Kidney (tissue), 14 donors: ENCODE data around the gene DCAF11. TPM values are rescaled to one million over a fixed set of nuclear protein-coding genes. Genes with fewer than 3 reads are reported as not detected.

Experiments used
- DNase-seq, 5 donors: peaks; one replicate each; pipeline ENCODE4 v3.0.0-alpha.2; 2013 to 2020
- FAIRE-seq: peaks from 2 replicates; lab custom pipeline; 2012; peaks lifted over from hg19 to GRCh38; lab: Jason Lieb, UNC
- H3K27ac ChIP-seq, 2 donors: one replicate each; pipeline ENCODE4 v1.7.0; 2013; ENCODE audit warnings: low read depth in 2 of 2, low read length in 2 of 2, inconsistent platforms in 1 of 2
- H3K27me3 ChIP-seq: one replicate; pipeline ENCODE4 v1.7.1; 2013; ENCODE audit warnings: low read length, inconsistent platforms; ENCODE audit not compliant: control insufficient read depth, insufficient read depth
- H3K36me3 ChIP-seq, 3 donors: one replicate each; pipeline versions ENCODE4 v1.7.0 to v1.7.1; 2013; ENCODE audit warnings: low read length in 3 of 3, control low read depth in 1 of 3, inconsistent platforms in 1 of 3; ENCODE audit not compliant: insufficient read depth in 3 of 3, control insufficient read depth in 2 of 3
- H3K4me1 ChIP-seq, 3 donors: one replicate each; pipeline versions ENCODE4 v1.7.0 to v1.7.1; 2013; ENCODE audit warnings: low read length in 3 of 3, inconsistent platforms in 1 of 3, low read depth in 1 of 3; ENCODE audit not compliant: control insufficient read depth in 2 of 3, insufficient read depth in 2 of 3
- H3K4me3 ChIP-seq, 3 donors: one replicate each; pipeline versions ENCODE4 v1.7.0 to v1.8.1; 2013; ENCODE audit warnings: low read length in 3 of 3, control low read depth in 1 of 3, inconsistent platforms in 1 of 3
- H3K9ac ChIP-seq, 3 donors: one replicate each; pipeline versions ENCODE4 v1.7.0 to v1.7.1; 2013; ENCODE audit warnings: low read length in 3 of 3, control low read depth in 1 of 3, inconsistent platforms in 1 of 3
- H3K9me3 ChIP-seq, 3 donors: one replicate each; pipeline versions ENCODE4 v1.7.0 to v1.7.1; 2013; ENCODE audit warnings: low read length in 3 of 3, control low read depth in 1 of 3, inconsistent platforms in 1 of 3; ENCODE audit not compliant: control insufficient read depth in 2 of 3, insufficient read depth in 1 of 3
- intact Hi-C: fragments of 100-400 bp; cut with DNase I; formaldehyde crosslinking; loops from one replicate; pipeline ENCODE4 v1.11.1; 2022
- polyA plus RNA-seq: library from polyadenylated mRNA; stranded (reverse); fragments of 350-450 nt; fragmentation: Illumina TruSeq; extraction: RNeasy Lipid Tissue Mini Kit (QIAGEN cat#74804); gene quantifications from one replicate; pipeline ENCODE4 v1.2.3, GENCODE V29; 2014; ENCODE audit warnings: low read depth, low replicate concordance; ENCODE audit not compliant: insufficient read depth
- total RNA-seq: library from RNA; stranded (reverse); fragmentation: NEBNext Ultra II Directional; extraction: Animal tissue kit (Norgen Biotek cat#: 25700); gene quantifications from one replicate; pipeline ENCODE4 v1.2.1, GENCODE V29; 2021
- TF ChIP-seq, protein P1 (sequence below): IDR thresholded peaks from 3 replicates; pipeline ENCODE4 v1.5.1; 2012; ENCODE audit warnings: mild to moderate bottlenecking, moderate library complexity, borderline replicate concordance; ENCODE audit not compliant: insufficient read depth; ENCODE audit errors: extremely low read depth
- donor health status: control.
- donor health status: control.
- donor health status: control.
- donor health status: control.
- donor health status: control.
- donor health status: DM: yes; HTN: yes; CAD: no.
- donor health status: Normal renal cell carcinoma (clear cell type).

Gene DCAF11
- total and polyA plus RNA-seq, 2 donors from 2014 or later, result 69.4 to 81.1 TPM

DNA sequence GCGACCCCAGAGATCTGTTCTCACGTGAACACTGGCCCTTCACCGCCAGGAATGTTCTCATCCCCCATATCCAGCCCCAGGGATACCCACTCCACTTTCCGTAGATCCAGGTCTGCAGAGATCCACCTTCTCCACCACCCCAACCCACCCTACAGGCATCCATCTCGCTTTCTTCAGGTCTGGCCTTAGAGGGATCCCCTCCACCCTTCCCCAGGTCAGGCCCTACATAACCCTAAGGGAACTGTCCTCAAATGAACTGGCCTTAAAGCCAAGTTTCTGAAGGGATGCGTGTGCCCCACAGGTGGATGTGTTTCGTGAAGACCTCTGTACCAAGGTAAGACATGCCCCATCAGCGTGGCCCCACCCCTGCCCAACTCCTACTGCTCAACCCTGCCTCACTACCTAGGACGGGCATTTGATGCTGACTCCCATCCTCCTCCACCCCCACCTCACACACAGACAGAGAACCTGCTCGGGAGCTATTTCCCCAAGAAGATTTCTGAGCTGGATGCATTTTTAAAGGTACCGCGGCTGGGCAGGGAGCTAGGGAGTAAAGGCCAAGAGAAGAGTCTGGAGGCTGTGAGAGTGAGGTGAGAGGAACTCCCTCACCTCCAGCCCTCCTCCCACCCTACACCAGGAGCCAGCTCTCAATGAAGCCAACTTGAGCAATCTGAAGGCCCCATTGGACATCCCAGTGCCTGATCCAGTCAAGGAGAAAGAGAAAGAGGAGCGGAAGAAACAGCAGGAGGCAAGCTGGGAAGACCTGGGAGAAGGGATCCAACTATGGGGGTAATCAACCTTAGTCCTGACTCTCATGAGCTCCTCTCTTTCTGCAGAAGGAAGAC lies 22.3 kb downstream of the DCAF11 start:
- Histone ChIP-seq H3K27me3 (no peaks in the 10 kb centered on the region), H3K4me1 (peaks cover 0 to 42% (median 15%) of the 10 kb centered on the region in 3 donors), H3K9ac (peak overlapping the region in 2 of 3 donors; percentile 54 to 77), H3K9me3 (no peaks in the 10 kb centered on the region), H3K36me3 (peaks cover 0 to 23% (median 14%) of the 10 kb centered on the region in 3 donors), H3K27ac (peak overlapping the region; percentile 40 to 92), H3K4me3 (peak overlapping the region; percentile 50 to 84 (median 62))
- intact Hi-C loops, result no loop called here
- TF ChIP-seq, protein P1, sequence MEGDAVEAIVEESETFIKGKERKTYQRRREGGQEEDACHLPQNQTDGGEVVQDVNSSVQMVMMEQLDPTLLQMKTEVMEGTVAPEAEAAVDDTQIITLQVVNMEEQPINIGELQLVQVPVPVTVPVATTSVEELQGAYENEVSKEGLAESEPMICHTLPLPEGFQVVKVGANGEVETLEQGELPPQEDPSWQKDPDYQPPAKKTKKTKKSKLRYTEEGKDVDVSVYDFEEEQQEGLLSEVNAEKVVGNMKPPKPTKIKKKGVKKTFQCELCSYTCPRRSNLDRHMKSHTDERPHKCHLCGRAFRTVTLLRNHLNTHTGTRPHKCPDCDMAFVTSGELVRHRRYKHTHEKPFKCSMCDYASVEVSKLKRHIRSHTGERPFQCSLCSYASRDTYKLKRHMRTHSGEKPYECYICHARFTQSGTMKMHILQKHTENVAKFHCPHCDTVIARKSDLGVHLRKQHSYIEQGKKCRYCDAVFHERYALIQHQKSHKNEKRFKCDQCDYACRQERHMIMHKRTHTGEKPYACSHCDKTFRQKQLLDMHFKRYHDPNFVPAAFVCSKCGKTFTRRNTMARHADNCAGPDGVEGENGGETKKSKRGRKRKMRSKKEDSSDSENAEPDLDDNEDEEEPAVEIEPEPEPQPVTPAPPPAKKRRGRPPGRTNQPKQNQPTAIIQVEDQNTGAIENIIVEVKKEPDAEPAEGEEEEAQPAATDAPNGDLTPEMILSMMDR, result no peak
- DNase-seq, result no peak
- FAIRE-seq, result no peak

DNA sequence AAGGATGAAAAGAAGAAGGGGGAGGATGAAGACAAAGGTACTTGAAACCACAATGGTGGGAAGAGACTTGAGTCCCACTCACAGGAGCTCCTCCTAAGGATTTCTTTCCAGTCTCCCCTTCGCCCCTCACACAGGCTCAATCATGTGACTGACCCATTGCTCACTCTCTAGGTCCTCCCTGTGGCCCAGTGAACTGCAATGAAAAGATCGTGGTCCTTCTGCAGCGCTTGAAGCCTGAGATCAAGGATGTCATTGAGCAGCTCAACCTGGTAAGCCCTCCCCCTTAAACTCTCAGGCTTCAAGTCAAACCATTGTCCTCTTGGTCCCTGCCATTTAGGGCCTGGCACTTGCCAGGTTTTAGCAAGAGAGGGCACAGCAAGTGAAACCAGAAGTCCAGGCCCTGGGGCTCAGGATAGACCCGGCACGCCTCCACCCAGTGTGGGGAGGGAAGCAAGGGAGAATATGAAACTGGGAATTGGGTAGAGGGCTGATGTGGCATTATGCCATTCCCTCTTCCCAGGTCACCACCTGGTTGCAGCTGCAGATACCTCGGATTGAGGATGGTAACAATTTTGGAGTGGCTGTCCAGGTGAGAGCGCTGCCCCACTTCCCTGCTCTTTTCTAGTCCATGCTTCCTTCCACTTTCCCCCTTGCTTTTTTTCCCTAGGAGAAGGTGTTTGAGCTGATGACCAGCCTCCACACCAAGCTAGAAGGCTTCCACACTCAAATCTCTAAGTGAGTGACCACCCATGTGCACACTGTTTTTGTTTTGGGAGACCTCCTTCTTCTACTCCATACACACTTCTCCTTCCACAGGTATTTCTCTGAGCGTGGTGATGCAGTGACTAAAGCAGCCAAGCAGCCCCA lies 23.2 kb downstream of the DCAF11 start:
- H3K4me3 ChIP-seq, result no peak overlapping the region
- no peaks in the 10 kb centered on the region for H3K9me3 ChIP-seq
- H3K9ac ChIP-seq, result no peak overlapping the region
- H3K27me3 ChIP-seq, result no peaks in the 10 kb centered on the region
- FAIRE-seq, result no peak
- peaks cover 0 to 23% (median 14%) of the 10 kb centered on the region in 3 donors for H3K36me3 ChIP-seq
- intact Hi-C loops, result no loop called here
- TF ChIP-seq, protein P1, result no peak
- no peak overlapping the region for H3K27ac ChIP-seq
- H3K4me1 ChIP-seq, result peaks cover 0 to 38% (median 15%) of the 10 kb centered on the region in 3 donors
- DNase-seq, result no peak

DNA sequence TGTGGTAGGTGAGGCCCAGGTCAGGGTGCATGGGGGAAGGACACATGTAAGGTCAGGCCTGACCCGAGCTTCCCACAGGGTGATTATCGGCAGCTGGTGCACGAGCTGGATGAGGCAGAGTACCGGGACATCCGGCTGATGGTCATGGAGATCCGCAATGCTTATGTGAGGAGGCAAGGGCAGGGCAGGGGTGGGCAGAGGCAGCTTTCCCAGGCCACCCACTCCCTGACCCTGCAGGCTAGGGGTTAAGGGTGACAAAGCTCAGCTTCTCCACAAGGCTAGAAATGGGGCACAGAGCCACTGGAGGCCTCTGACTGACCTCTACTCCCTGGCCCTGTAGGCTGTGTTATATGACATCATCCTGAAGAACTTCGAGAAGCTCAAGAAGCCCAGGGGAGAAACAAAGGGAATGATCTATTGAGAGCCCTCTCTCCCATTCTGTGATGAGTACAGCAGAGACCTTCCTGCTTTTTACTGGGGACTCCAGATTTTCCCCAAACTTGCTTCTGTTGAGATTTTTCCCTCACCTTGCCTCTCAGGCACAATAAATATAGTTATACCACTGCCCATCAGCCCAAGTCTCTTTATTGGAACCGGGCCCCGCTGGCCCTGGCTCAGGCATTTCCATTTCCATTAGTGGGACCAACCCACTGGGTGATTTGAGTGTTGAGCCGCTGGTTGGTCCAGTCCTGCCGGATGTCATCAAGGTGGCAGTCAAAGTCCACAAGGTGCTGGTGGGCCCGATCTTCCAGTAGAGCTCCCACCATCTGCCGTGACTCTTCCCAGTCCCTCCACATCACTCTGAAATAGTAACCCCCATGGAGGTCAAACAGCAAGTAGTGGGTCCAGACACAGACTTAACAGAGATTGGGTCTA lies 24.1 kb downstream of the DCAF11 start:
- peak in 1 of 5 donors; percentile 67 for DNase-seq
- FAIRE-seq, result no peak
- no peak overlapping the region for H3K27ac ChIP-seq
- no peak overlapping the region for H3K9ac ChIP-seq
- H3K9me3 ChIP-seq, result no peaks in the 10 kb centered on the region
- peaks cover 0 to 23% (median 14%) of the 10 kb centered on the region in 3 donors for H3K36me3 ChIP-seq
- intact Hi-C loops, result no loop called here
- H3K4me1 ChIP-seq, result peaks cover 0 to 38% (median 15%) of the 10 kb centered on the region in 3 donors
- H3K4me3 ChIP-seq, result no peak overlapping the region
- no peaks in the 10 kb centered on the region for H3K27me3 ChIP-seq
- TF ChIP-seq, protein P1, result no peak
